Esophagus muscularis mucosa (tissue), 4 donors: ENCODE measurements around the gene NAA20. TPM values are rescaled to one million over a fixed set of nuclear protein-coding genes. Genes with fewer than 3 reads are reported as not detected.
A peak's percentile ranks its signal among the peaks of the same experiment; 100 is the strongest.

ENCODE experiments used
- DNase-seq: peaks from one replicate; pipeline ENCODE4 v3.0.0-alpha.2; 2017; ENCODE audit errors: extremely low spot score
- H3K27ac ChIP-seq, 4 donors: fragments of 200-600 bp; sonication (generic); replicated peaks in 1 of 4; 1 replicate in 3 of 4; 2 replicates in 1 of 4; pipeline ENCODE4 v1.5.1; 2016 to 2019; ENCODE audit warnings: mild to moderate bottlenecking in 1 of 4
- H3K27me3 ChIP-seq, 4 donors: fragments of 200-600 bp; sonication (generic); one replicate each; pipeline versions ENCODE4 v1.5.1 to v1.6.0; 2016 to 2019
- H3K36me3 ChIP-seq, 4 donors: fragments of 200-600 bp; sonication (generic); one replicate each; pipeline ENCODE4 v1.5.1; 2016 to 2019
- H3K4me1 ChIP-seq, 4 donors: fragments of 200-600 bp; sonication (generic); one replicate each; pipeline ENCODE4 v1.5.1; 2016 to 2019
- H3K4me3 ChIP-seq, 4 donors: fragments of 200-600 bp; sonication (generic); 1 replicate in 2 of 4; 2 replicates in 2 of 4; pipeline ENCODE4 v1.5.1; 2016 to 2019; ENCODE audit warnings: mild to moderate bottlenecking in 4 of 4, moderate library complexity in 1 of 4
- H3K9me3 ChIP-seq, 4 donors: fragments of 200-600 bp; sonication (generic); 1 replicate in 3 of 4; 2 replicates in 1 of 4; pipeline ENCODE4 v1.5.1; 2016 to 2019
- CTCF ChIP-seq, 3 experiments: fragments of 200-600 bp in 2 of 3; fragments of 450-650 bp in 1 of 3; sonication (generic) in 2 of 3; IDR thresholded peaks; one replicate each; pipeline ENCODE4 v1.5.1; 2017 to 2019; ENCODE audit warnings: antibody characterized with exemption in 3 of 3, mild to moderate bottlenecking in 2 of 3, moderate library complexity in 1 of 3
- EP300 ChIP-seq: sonication (generic); formaldehyde crosslinking; IDR thresholded peaks from one replicate; pipeline ENCODE4 v1.6.1; 2017; ENCODE audit warnings: antibody characterized with exemption
- POLR2A ChIP-seq: fragments of 450-650 bp; IDR thresholded peaks from one replicate; pipeline ENCODE4 v1.6.1; 2017; ENCODE audit warnings: antibody characterized with exemption, moderate library complexity, mild to moderate bottlenecking, low read depth
- POLR2AphosphoS5 ChIP-seq, 2 donors: sonication (generic); formaldehyde crosslinking; IDR thresholded peaks; one replicate each; pipeline ENCODE4 v1.6.1; 2017; ENCODE audit warnings: antibody characterized with exemption in 2 of 2
- WGBS: methylation state at CpG from one replicate; pipeline ENCODE4 v1.1.5; 2018; 5-methylcytosine and 5-hydroxymethylcytosine counted together
- intact Hi-C: fragments of 100-400 bp; cut with DNase I; formaldehyde crosslinking; loops from one replicate; pipeline ENCODE4 v1.15.1; 2023
- total RNA-seq, 4 donors: library from RNA; depleted of rRNA; stranded (reverse); fragments of >200 nt; gene quantifications; one replicate each; pipeline versions ENCODE4 v1.1.0 to v1.2.1, GENCODE V29; 2016

NAA20 gene
- total RNA-seq, result 10 to 100 TPM; 29.5 to 38.5 (median 34.8) TPM

- intact Hi-C loops, result no loop called here
- peak within 1 kb of the TSS; percentile 76 to 98 (median 92) for H3K4me3 ChIP-seq
- no peaks in the 10 kb centered on the region for H3K27me3 ChIP-seq
- WGBS, result 0% methylated on average over 18 of the region's 81 CpGs
- H3K9me3 ChIP-seq, result no peaks in the 10 kb centered on the region
- DNase-seq, result peak; percentile 97
- TF ChIP-seq CTCF (IDR thresholded peaks at IDR 0.05), result peak; percentile 71 to 95 (median 79)
- TF ChIP-seq POLR2AphosphoS5 (IDR thresholded peaks at IDR 0.05), result peak; percentile 72 to 89
- no peak for TF ChIP-seq EP300
- H3K27ac ChIP-seq, result peak within 1 kb of the TSS; percentile 75 to 84 (median 78)
- no peaks in the 10 kb centered on the region for H3K36me3 ChIP-seq
- H3K4me1 ChIP-seq, result peaks cover 19 to 53% (median 50%) of the 10 kb centered on the region in 4 donors
Observed at GRCh38 chr20:20017001-20017843, at the start of gene NAA20. Gene NAA20 (plus strand): TSS chr20:20017362. CDS start chr20:20017397, 35 bp downstream.

- no peak for DNase-seq
- H3K27me3 ChIP-seq, result no peaks in the 10 kb centered on the region
- no peaks in the 10 kb centered on the region for H3K9me3 ChIP-seq
- WGBS, result 96% methylated on average over 5 of the region's 5 CpGs
- intact Hi-C loops, result no loop called here
- peaks cover 0 to 77% (median 47%) of the 10 kb centered on the region in 4 donors for H3K36me3 ChIP-seq
- no peak for TF ChIP-seq POLR2A
- no peak for TF ChIP-seq EP300
- no peak for TF ChIP-seq CTCF (IDR thresholded peaks at IDR 0.05)
- no peak for TF ChIP-seq POLR2AphosphoS5 (IDR thresholded peaks at IDR 0.05)
- no peak overlapping the region for H3K27ac ChIP-seq
- H3K4me1 ChIP-seq, result peaks cover 22 to 30% (median 25%) of the 10 kb centered on the region in 4 donors
- no peak overlapping the region for H3K4me3 ChIP-seq
Observed at GRCh38 chr20:19967445-19967844, 49.7 kb upstream of the NAA20 start.

- H3K36me3 ChIP-seq, result peaks cover 0 to 72% (median 45%) of the 10 kb centered on the region in 4 donors
- TF ChIP-seq CTCF (IDR thresholded peaks at IDR 0.05) (no peak), POLR2A (no peak), EP300 (no peak), POLR2AphosphoS5 (IDR thresholded peaks at IDR 0.05) (no peak)
- no peak overlapping the region for H3K4me3 ChIP-seq
- 91% methylated on average over 7 of the region's 7 CpGs for WGBS
- no peak for DNase-seq
- H3K27me3 ChIP-seq, result no peaks in the 10 kb centered on the region
- intact Hi-C loops, result no loop called here
- H3K9me3 ChIP-seq, result no peaks in the 10 kb centered on the region
- H3K4me1 ChIP-seq, result peaks cover 23 to 32% (median 26%) of the 10 kb centered on the region in 4 donors
- H3K27ac ChIP-seq, result no peak overlapping the region
Observed at GRCh38 chr20:19968028-19968427, 49.1 kb upstream of the NAA20 start.

GRCh38 chr20:19968466-19969073, 48.6 kb upstream of the NAA20 start:
- H3K4me1 ChIP-seq, result peaks cover 28 to 38% (median 30%) of the 10 kb centered on the region in 4 donors
- TF ChIP-seq POLR2A, result no peak
- TF ChIP-seq POLR2AphosphoS5 (IDR thresholded peaks at IDR 0.05), result no peak
- TF ChIP-seq CTCF (IDR thresholded peaks at IDR 0.05), result no peak
- no peak for TF ChIP-seq EP300
- no peak overlapping the region for H3K27ac ChIP-seq
- no peak overlapping the region for H3K4me3 ChIP-seq
- no peaks in the 10 kb centered on the region for H3K9me3 ChIP-seq
- WGBS, result 97% methylated on average over 4 of the region's 4 CpGs
- DNase-seq, result no peak
- no peaks in the 10 kb centered on the region for H3K27me3 ChIP-seq
- peaks cover 0 to 71% (median 43%) of the 10 kb centered on the region in 4 donors for H3K36me3 ChIP-seq
- intact Hi-C loops, result no loop called here
